GM19397 (cell line): ENCODE data around the gene MALT1.

Source experiments
- ATAC-seq: cut with Tn5 transposase; IDR thresholded peaks from one replicate; pipeline ENCODE4 v1.9.1; 2021; ENCODE audit warnings: mild to moderate bottlenecking, moderate library complexity; ENCODE audit not compliant: unreplicated experiment

The MALT1 gene

GRCh38 chr18:58687871-58688308 is 16.6 kb downstream of the MALT1 start:
- peak; percentile 78 for ATAC-seq

- ATAC-seq, result no peak
These were observed 19.0 kb downstream of the MALT1 start for GRCh38 chr18:58690259-58690658.

DNA sequence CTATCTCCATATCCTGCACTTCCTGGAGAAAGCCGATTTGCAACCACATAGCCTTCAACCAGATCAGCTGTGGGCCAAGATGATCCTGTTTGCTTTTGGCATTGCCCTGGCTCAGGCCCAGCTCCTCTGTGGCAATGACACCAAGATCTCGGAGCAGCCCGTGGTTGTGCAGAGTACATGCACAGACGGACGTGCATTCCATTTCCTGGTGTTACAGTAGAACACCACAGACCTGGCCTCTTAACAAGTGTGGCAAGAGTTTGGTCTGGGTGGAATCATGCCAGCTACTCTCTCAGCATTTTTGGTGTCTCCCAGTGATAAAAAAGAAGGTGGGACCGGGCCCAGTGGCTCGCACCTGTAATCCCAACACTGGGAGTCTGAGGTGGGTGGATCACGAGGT is 20.0 kb downstream of the MALT1 start:
- no peak for ATAC-seq

DNA sequence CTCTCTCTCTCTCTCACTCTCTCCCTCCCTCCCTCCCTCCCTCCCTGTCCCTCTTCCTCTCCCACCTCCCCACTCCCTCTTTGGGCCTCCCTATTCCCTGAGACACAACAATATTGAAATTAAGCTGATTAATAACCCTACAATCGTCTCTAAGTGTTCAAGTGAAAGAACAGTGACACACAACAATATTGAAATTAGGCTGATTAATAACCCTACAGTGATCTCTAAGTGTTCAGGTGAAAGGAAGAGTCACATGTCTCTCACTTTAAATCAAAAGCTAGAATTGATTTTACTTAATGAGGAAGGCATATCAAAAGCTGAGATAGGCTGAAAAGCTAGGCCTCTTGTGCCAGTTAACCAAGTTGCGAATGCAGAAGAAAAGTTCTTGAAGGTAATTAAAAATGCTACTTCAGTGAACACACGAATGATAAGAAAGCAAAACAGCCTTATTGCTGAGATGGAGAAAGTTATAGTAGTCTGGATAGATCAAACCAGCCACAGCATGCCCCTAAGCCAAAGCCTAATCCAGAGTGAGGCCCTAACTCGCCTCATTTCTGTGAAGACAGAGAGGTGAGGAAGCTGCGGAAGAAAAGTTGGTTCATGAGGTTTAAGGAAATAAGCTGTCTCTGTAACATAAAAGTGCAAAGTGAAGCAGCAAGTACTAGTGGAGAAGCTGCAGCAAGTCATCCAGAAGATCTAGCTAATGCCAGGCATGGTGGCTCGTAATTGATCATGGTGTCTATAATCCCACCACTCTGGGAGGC is 21.3 kb downstream of the MALT1 start:
- no peak for ATAC-seq

DNA sequence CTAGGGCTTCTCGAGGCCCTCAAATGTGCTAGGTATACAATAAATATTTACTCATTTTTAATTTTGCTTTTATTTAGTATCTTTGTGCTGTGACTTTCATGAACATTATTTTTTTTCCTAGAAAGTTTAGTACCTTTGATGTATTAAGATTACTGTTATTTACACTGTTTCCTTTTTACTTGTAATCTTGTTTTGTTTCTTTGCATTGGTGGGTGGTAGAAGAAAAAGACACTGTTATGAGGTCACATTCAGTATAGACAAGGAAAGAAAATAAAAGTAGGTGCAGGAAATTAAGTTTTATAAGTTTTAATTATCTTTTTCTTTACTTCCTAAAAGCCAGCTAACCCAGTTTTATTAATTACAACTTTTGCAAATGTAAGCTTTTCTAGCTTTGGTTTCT is 23.0 kb downstream of the MALT1 start:
- ATAC-seq, result no peak

DNA sequence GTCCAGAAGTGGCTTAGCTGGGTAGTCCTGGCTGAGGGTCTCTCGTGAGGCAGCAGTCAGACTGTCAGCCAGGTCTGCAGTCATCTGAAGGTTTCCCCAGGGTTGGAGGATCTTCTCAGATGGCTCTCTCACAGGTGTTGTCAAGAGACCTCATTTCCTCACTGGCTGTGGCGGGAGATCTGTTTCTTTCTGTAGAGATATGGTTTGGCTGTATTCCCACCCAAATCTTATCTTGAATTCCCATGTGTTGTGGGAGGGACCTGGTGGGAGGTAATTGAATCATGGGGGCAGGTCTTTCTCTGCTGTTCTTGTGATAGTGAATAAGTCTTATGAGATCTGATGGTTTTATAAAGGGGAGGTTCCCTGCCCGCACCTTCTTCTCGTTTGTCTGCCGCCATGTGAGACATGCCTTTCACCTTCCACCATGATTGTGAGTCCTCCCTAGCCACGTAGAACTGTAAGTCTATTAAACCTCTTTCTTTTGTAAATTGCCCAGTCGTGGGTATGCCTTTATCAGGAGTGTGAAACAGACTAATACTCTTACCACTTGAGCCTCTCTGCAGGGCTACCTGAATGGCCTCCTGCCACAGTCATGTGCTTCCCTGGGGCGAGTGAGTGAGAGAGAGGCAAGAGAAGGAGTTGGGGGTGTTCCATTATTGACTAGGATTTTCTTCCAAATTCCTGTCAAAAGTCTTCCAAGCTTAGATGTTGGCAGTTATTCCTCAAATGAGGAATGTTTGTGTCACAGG is 23.6 kb downstream of the MALT1 start:
- no peak for ATAC-seq

- ATAC-seq, result no peak
These were observed 24.5 kb downstream of the MALT1 start for GRCh38 chr18:58695772-58696171.

- no peak for ATAC-seq
These were observed 25.9 kb downstream of the MALT1 start for GRCh38 chr18:58697146-58697545.

- no peak for ATAC-seq
These were observed 27.5 kb downstream of the MALT1 start for GRCh38 chr18:58698701-58699193.

- no peak for ATAC-seq
These were observed 28.3 kb downstream of the MALT1 start for GRCh38 chr18:58699551-58699950.

- no peak for ATAC-seq
These were observed 28.9 kb downstream of the MALT1 start for GRCh38 chr18:58700209-58700608.

DNA sequence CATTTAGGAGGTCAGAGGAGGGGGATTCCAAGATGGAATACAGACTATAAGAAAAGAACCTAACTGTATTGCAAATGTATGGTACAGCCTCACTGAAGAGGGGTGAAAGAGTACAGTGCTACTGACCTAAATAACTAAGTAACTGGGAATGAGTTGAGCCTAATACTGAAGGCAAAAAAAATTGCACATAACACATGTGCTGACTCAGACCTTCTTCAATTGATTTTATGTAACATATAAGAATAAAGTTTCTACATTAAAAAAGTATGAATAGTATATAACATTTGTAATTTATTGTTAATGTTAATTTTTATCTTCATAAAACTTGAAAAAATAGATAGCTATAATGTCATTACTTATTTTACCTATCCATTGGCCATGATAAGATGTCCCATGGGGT is 41.7 kb downstream of the MALT1 start:
- ATAC-seq, result no peak

GRCh38 chr18:58714259-58714658 is 43.0 kb downstream of the MALT1 start:
- no peak for ATAC-seq

DNA sequence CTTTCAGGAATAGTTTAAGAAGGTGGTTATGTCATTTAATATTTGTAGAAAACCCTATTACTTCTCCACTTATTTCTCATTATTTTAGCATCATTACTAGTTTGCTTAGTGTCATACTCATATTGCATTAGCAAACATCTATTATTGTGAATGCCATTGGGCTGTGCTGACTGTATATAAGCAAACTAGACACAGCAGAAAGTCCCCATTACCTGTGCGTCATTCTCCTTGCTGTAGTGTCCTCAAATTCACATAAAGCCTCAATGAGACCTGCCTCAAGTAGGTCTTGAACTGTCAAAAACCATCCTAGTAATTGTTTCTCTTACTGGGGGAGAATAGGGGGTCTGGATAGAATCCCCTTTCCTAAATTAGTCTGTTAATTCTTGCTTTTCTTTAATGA is 43.6 kb downstream of the MALT1 start:
- no peak for ATAC-seq

- ATAC-seq, result no peak
These were observed 44.3 kb downstream of the MALT1 start for GRCh38 chr18:58715540-58715939.

GRCh38 chr18:58716060-58716756 is 44.9 kb downstream of the MALT1 start:
- ATAC-seq, result no peak

- ATAC-seq, result no peak
These were observed 50.4 kb downstream of the MALT1 start for GRCh38 chr18:58721566-58722239.

- ATAC-seq, result no peak
These were observed 52.7 kb downstream of the MALT1 start for GRCh38 chr18:58723810-58724602.

DNA sequence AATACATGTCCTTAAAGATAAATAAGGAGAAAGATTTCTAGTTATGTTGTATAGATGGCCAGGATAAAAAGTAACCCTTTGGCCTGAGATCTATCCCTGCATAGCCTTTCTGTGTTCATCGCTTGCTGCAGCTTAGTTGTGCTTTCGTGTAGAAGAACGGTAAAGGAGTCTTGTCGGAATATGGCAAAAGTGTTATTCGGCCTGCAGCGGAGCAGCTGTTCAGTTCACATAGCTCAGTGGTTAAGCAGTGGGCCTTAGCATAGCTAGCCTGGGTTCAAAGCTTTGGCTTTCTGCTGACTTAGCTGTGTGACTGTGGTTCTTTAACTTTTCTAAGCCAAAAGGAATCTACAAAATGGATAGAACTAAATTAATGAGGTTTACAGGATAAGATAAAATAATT is 55.4 kb downstream of the MALT1 start:
- ATAC-seq, result no peak

DNA sequence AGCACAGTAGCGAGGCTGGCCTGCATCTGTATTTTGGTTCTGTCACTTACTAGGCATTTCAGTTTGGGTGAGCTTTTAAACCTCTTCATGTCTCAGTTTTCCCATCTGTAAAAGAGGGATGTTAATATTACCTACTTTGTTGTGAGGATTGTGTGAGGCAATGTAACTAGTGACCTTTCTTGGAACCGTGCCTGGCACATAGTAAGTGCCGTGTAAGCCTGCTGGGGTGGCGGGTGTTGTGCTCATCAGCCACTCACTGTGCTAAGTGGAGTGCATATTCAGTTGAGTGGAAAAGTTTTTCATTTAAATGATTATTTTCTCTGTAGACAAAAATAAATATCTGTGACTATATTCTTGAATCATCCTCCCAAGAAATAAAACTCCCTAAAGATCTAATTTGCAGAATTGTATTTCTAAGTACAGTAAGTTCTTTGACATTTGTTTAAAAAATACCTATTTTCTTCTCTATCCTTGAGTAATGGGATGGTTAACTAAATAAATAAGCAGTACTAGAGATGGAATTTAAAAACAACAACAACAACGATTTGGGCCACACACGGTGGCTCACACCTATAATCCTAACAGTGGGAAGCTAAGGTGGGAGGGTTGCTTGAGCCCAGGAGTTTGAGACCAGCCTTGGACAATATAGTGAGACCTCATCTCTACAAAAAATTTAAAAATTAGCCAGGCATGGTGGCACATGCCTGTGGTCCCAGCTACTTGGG is 56.7 kb downstream of the MALT1 start:
- no peak for ATAC-seq
